NCI-H187 (cell line): Measurements from ENCODE around the gene ENC1.

ENCODE experiments used
- DNase-seq, 2 experiments: peaks; one replicate each; lab custom pipeline; 2025; lab: John Stamatoyannopoulos, UW

ENC1 gene

GRCh38 chr5:74608736-74609601 is 31.6 kb downstream of the ENC1 start:
- no peak for DNase-seq

GRCh38 chr5:74605759-74606158 is 34.8 kb downstream of the ENC1 start:
- no peak for DNase-seq

GRCh38 chr5:74603376-74603775 is 37.2 kb downstream of the ENC1 start:
- DNase-seq = no peak

- DNase-seq = no peak
Measured at GRCh38 chr5:74599148-74599547, 41.4 kb downstream of the ENC1 start.

- no peak for DNase-seq
Measured at GRCh38 chr5:74598731-74599130, 41.8 kb downstream of the ENC1 start.

- no peak for DNase-seq
Measured at GRCh38 chr5:74596927-74597326, 43.6 kb downstream of the ENC1 start.

- DNase-seq = no peak
Measured at GRCh38 chr5:74595143-74595925, 45.2 kb downstream of the ENC1 start.

- no peak for DNase-seq
Measured at GRCh38 chr5:74594137-74595040, 46.1 kb downstream of the ENC1 start.

- DNase-seq = no peak
Measured at GRCh38 chr5:74589204-74590056, 51.1 kb downstream of the ENC1 start.

GRCh38 chr5:74588415-74588814 is 52.1 kb downstream of the ENC1 start:
- no peak for DNase-seq

GRCh38 chr5:74587890-74588289 is 52.6 kb downstream of the ENC1 start:
- DNase-seq = no peak

- no peak for DNase-seq
Measured at GRCh38 chr5:74587300-74587699, 53.2 kb downstream of the ENC1 start.

- DNase-seq = no peak
Measured at GRCh38 chr5:74586856-74587255, 53.7 kb downstream of the ENC1 start.

- DNase-seq = no peak
Measured at GRCh38 chr5:74582853-74583252, 57.7 kb downstream of the ENC1 start.

GRCh38 chr5:74581988-74582365 is 58.6 kb downstream of the ENC1 start:
- DNase-seq = no peak

GRCh38 chr5:74580729-74581109 is 59.8 kb downstream of the ENC1 start:
- DNase-seq = no peak

- no peak for DNase-seq
Measured at GRCh38 chr5:74579215-74579614, 61.3 kb downstream of the ENC1 start.

GRCh38 chr5:74578356-74579044 is 62.0 kb downstream of the ENC1 start:
- no peak for DNase-seq
